HepG2 (cell line): Measurements from ENCODE around the gene SLC16A5. TPM values are rescaled to one million over a fixed set of nuclear protein-coding genes. Genes with fewer than 3 reads are reported as not detected.

Source experiments
- ATM ChIP-seq: fragments of 450-650 bp; IDR thresholded peaks from 2 replicates; pipeline ENCODE4 v1.7.1; 2017; ENCODE audit warnings: mild to moderate bottlenecking, borderline replicate concordance
- BORCS8-MEF2B ChIP-seq: sonication (generic); formaldehyde crosslinking; IDR thresholded peaks from 2 replicates; pipeline ENCODE4 v1.8.0; 2022; ENCODE audit warnings: mild to moderate bottlenecking, missing genetic modification reagents
- CBX1 ChIP-seq: IDR thresholded peaks from one replicate; pipeline ENCODE4 v1.6.1; 2016; ENCODE audit warnings: antibody characterized with exemption, low read depth
- CHCHD3 ChIP-seq: sonication (generic); formaldehyde crosslinking; IDR thresholded peaks from 2 replicates; pipeline ENCODE4 v1.8.0; 2022; ENCODE audit warnings: mild to moderate bottlenecking, missing genetic modification reagents, moderate library complexity
- CREB1 ChIP-seq, 2 experiments: fragments of 450-650 bp in 1 of 2; IDR thresholded peaks; 2 replicates each; pipeline ENCODE4 v1.6.1; 2016 to 2017; ENCODE audit warnings: control low read depth in 1 of 2, mild to moderate bottlenecking in 1 of 2, missing compliant biosample characterization in 1 of 2, missing genetic modification characterization in 1 of 2
- HES4 ChIP-seq: sonication (generic); formaldehyde crosslinking; IDR thresholded peaks from 2 replicates; pipeline ENCODE4 v1.9.0; 2021; ENCODE audit warnings: mild to moderate bottlenecking, missing genetic modification reagents, borderline replicate concordance
- HMG20A ChIP-seq: IDR thresholded peaks from 2 replicates; pipeline ENCODE4 v1.6.1; 2016; ENCODE audit warnings: borderline replicate concordance
- HOXA5 ChIP-seq: sonication (generic); formaldehyde crosslinking; IDR thresholded peaks from 2 replicates; pipeline ENCODE4 v1.4.0; 2020; ENCODE audit warnings: missing genetic modification reagents
- KAT2B ChIP-seq: fragments of 150-350 bp; IDR thresholded peaks from 2 replicates; pipeline ENCODE4 v1.6.1; 2014; ENCODE audit warnings: low read depth, low read length, borderline replicate concordance
- KDM1A ChIP-seq: IDR thresholded peaks from 2 replicates; pipeline ENCODE4 v1.6.1; 2016; ENCODE audit warnings: missing compliant biosample characterization
- NCOA5 ChIP-seq: sonication (generic); formaldehyde crosslinking; IDR thresholded peaks from 2 replicates; pipeline ENCODE4 v1.4.0; 2020; ENCODE audit warnings: missing genetic modification reagents
- SMARCC2 ChIP-seq: fragments of 450-650 bp; IDR thresholded peaks from 2 replicates; pipeline ENCODE4 v1.6.1; 2017; ENCODE audit warnings: antibody characterized with exemption, mild to moderate bottlenecking
- TP53 ChIP-seq: sonication (generic); formaldehyde crosslinking; conservative IDR thresholded peaks from 2 replicates; pipeline ENCODE4 v1.4.0; 2020; ENCODE audit warnings: missing genetic modification reagents
- ZFP82 ChIP-seq: sonication (generic); formaldehyde crosslinking; IDR thresholded peaks from 2 replicates; pipeline ENCODE4 v1.5.1; 2020; ENCODE audit warnings: mild to moderate bottlenecking, missing genetic modification reagents, borderline replicate concordance
- ZNF143 ChIP-seq: sonication (generic); formaldehyde crosslinking; IDR thresholded peaks from 2 replicates; pipeline ENCODE4 v1.4.0; 2020; ENCODE audit warnings: missing genetic modification reagents
- ZNF180 ChIP-seq: sonication (generic); formaldehyde crosslinking; IDR thresholded peaks from 2 replicates; pipeline ENCODE4 v1.4.0; 2020; ENCODE audit warnings: low read depth, missing genetic modification reagents, borderline replicate concordance
- ZNF326 ChIP-seq: sonication (generic); formaldehyde crosslinking; IDR thresholded peaks from 2 replicates; pipeline ENCODE4 v1.4.0; 2020; ENCODE audit warnings: missing genetic modification reagents, borderline replicate concordance
- ZNF552 ChIP-seq: sonication (generic); formaldehyde crosslinking; IDR thresholded peaks from 2 replicates; pipeline ENCODE4 v1.9.0; 2022; ENCODE audit warnings: missing genetic modification reagents, mild to moderate bottlenecking, borderline replicate concordance
- ZNF598 ChIP-seq: sonication (generic); formaldehyde crosslinking; IDR thresholded peaks from 2 replicates; pipeline ENCODE4 v1.5.1; 2020; ENCODE audit warnings: mild to moderate bottlenecking, missing genetic modification reagents, borderline replicate concordance
- ZSCAN31 ChIP-seq: sonication (generic); formaldehyde crosslinking; IDR thresholded peaks from 2 replicates; pipeline ENCODE4 v1.5.0; 2020; ENCODE audit warnings: low read depth, mild to moderate bottlenecking, missing genetic modification reagents
- polyA plus RNA-seq, 8 experiments: library from polyadenylated mRNA; depleted of rRNA in 3 of 8; stranded (reverse) in 7 of 8; unstranded in 1 of 8; fragments of >200 nt; fragmentation: Illumina TruSeq in 4 of 8; extraction: Trizol in 4 of 8; gene quantifications; 2 replicates each; pipeline versions ENCODE4 v1.2.1 to v1.2.3, GENCODE V29; 2011 to 2016; ENCODE audit warnings: low read depth in 4 of 8, missing spikeins in 1 of 8, mixed read lengths in 1 of 8; ENCODE audit not compliant: insufficient read depth in 1 of 8
- total RNA-seq, 5 experiments: library from RNA; depleted of rRNA; stranded (reverse); fragments of >200 nt; fragmentation: Illumina TruSeq; extraction: Trizol; gene quantifications; 2 replicates each; pipeline ENCODE4 v1.2.3, GENCODE V29; 2016; ENCODE audit warnings: low read depth in 1 of 5
- TF ChIP-seq, protein P1 (sequence below): sonication (generic); formaldehyde crosslinking; IDR thresholded peaks from 2 replicates; pipeline ENCODE4; 2020; ENCODE audit warnings: missing genetic modification reagents, mild to moderate bottlenecking, borderline replicate concordance
- TF ChIP-seq, protein P2 (sequence below): sonication (generic); formaldehyde crosslinking; IDR thresholded peaks from 2 replicates; pipeline ENCODE4 v1.8.0; 2022; ENCODE audit warnings: mild to moderate bottlenecking, missing genetic modification reagents, borderline replicate concordance
- TF ChIP-seq, protein P3 (sequence below): sonication (generic); formaldehyde crosslinking; IDR thresholded peaks from 2 replicates; pipeline ENCODE4 v1.5.0; 2020; ENCODE audit warnings: missing genetic modification reagents, mild to moderate bottlenecking, borderline replicate concordance

Gene SLC16A5
- total and polyA plus RNA-seq, 2 of the 13 experiments (the other 11 are each of a cell fraction or from before 2014, with no cell fraction given): 0.69 to 5.6 TPM

DNA sequence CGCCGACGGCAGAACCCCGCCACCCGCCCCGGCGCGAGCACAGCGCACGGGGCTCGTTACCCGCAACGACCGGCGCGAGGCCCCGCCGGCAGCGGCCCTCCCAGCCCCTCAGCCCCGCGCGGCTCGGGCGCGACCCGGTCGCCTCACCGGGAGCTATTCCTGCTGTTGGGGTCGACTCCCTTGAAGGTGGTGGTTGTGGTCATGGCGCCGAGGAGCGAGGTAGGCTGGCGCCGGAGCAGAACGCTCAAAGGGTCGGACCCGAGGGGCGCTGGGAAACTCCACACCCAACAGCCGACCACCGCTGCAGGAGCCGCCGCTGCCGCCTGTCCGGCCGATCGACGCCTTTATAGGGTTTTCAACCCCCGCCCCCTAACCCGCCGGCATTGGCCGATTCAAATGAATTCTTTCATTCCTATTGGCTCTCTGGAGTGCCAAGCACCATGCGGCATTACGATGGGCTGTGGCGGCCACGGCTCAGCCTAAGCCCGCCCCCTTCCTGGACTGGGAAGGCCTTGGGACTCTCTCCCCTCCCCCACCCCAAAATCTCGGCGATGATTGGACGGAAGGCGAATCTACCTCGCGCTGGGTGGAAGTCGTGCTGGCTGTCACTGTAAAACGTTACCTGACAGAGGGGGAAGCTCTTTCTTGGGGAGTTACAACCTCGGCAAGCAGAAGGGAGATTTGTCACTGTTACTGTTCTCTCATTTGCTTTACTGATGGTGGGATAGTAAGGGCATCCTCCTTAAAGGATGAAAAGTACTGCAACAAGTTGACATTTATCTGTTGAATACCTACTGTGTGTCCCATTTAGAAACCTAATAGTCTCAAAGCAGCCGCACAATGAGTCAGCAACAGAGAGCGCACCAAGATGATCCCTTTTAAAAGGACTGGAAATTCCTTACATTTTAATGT is 66.7 kb downstream of the SLC16A5 start, which contains the start of gene JPT1 (continued):
- TF ChIP-seq CHCHD3 (CRISPR knock-in tag): peak; percentile 85; the same call in 1 of the 2 replicates
- no peak for TF ChIP-seq TP53 (CRISPR knock-in tag)
- peak; percentile 69 for TF ChIP-seq HES4 (CRISPR knock-in tag)
- no peak; the same call in 1 of the 2 replicates for TF ChIP-seq HMG20A (CRISPR knock-in tag)
- TF ChIP-seq SMARCC2: no peak
- no peak for TF ChIP-seq ZNF180
- no peak for TF ChIP-seq ZNF143 (CRISPR knock-in tag)
- no peak for TF ChIP-seq KDM1A (CRISPR knock-in tag)
- peak; percentile 62; the same call in 1 of the 2 replicates for TF ChIP-seq ZNF598 (CRISPR knock-in tag)
- TF ChIP-seq CBX1: peak; percentile 68
- TF ChIP-seq ZFP82 (CRISPR knock-in tag): no peak
- no peak for TF ChIP-seq ZSCAN31 (CRISPR knock-in tag)
- TF ChIP-seq, protein P1, sequence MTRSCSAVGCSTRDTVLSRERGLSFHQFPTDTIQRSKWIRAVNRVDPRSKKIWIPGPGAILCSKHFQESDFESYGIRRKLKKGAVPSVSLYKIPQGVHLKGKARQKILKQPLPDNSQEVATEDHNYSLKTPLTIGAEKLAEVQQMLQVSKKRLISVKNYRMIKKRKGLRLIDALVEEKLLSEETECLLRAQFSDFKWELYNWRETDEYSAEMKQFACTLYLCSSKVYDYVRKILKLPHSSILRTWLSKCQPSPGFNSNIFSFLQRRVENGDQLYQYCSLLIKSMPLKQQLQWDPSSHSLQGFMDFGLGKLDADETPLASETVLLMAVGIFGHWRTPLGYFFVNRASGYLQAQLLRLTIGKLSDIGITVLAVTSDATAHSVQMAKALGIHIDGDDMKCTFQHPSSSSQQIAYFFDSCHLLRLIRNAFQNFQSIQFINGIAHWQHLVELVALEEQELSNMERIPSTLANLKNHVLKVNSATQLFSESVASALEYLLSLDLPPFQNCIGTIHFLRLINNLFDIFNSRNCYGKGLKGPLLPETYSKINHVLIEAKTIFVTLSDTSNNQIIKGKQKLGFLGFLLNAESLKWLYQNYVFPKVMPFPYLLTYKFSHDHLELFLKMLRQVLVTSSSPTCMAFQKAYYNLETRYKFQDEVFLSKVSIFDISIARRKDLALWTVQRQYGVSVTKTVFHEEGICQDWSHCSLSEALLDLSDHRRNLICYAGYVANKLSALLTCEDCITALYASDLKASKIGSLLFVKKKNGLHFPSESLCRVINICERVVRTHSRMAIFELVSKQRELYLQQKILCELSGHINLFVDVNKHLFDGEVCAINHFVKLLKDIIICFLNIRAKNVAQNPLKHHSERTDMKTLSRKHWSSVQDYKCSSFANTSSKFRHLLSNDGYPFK (CRISPR knock-in tag): no peak
- 0 out of 2 replicates have a peak, but pooled peaks have one; percentile 27 for TF ChIP-seq ZNF552 (CRISPR knock-in tag)
- no peak for TF ChIP-seq NCOA5 (CRISPR knock-in tag)
- peak; percentile 95 for TF ChIP-seq BORCS8-MEF2B (CRISPR knock-in tag)
- peak; percentile 95 for TF ChIP-seq HOXA5
- TF ChIP-seq KAT2B: no peak
- TF ChIP-seq, protein P2, sequence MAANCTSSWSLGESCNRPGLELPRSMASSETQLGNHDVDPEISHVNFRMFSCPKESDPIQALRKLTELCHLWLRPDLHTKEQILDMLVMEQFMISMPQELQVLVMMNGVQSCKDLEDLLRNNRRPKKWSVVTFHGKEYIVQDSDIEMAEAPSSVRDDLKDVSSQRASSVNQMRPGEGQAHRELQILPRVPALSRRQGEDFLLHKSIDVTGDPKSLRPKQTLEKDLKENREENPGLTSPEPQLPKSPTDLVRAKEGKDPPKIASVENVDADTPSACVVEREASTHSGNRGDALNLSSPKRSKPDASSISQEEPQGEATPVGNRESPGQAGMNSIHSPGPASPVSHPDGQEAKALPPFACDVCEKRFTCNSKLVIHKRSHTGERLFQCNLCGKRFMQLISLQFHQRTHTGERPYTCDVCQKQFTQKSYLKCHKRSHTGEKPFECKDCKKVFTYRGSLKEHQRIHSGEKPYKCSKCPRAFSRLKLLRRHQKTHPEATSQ (CRISPR knock-in tag): peak; percentile 93
- no peak for TF ChIP-seq ATM
- peak; percentile 81 for TF ChIP-seq CREB1 (IDR thresholded peaks at IDR 0.05)
- TF ChIP-seq CREB1 (CRISPR knock-in tag; IDR thresholded peaks at IDR 0.05): no peak; the same call in 1 of the 2 replicates
- TF ChIP-seq ZNF326 (CRISPR knock-in tag): no peak
- TF ChIP-seq, protein P3, sequence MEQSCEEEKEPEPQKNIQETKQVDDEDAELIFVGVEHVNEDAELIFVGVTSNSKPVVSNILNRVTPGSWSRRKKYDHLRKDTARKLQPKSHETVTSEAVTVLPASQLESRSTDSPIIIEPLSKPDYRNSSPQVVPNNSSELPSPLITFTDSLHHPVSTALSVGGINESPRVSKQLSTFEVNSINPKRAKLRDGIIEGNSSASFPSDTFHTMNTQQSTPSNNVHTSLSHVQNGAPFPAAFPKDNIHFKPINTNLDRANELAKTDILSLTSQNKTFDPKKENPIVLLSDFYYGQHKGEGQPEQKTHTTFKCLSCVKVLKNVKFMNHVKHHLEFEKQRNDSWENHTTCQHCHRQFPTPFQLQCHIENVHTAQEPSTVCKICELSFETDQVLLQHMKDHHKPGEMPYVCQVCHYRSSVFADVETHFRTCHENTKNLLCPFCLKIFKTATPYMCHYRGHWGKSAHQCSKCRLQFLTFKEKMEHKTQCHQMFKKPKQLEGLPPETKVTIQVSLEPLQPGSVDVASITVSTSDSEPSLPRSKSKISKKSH: peak; percentile 94
